Measurements from ENCODE around the gene SLC39A7.

- TF ChIP-seq CTCF (IDR thresholded peaks at IDR 0.05; ENCODE audit: low read depth, low read length) (peak; percentile 38), EZH2phosphoT487 (IDR thresholded peaks at IDR 0.05; ENCODE audit: low read depth) (no peak)
Measured at GRCh38 chr6:33205191-33206026, 4.7 kb downstream of the SLC39A7 start.
